ENCODE results near the gene COG3.

COG3 gene

GRCh38 chr13:45527699-45528462 is 63.1 kb downstream of the COG3 start:
- no peaks in the 10 kb centered on the region for H3K79me2 ChIP-seq (ENCODE audit: insufficient read depth, low read length)
- no peaks in the 10 kb centered on the region for H3K9me3 ChIP-seq (ENCODE audit: low read length)
- H3K4me3 ChIP-seq (ENCODE audit: low read depth, low read length, poor library complexity, severe bottlenecking), result no peak overlapping the region
- no peaks in the 10 kb centered on the region for H4K20me1 ChIP-seq (ENCODE audit: insufficient read depth, low read length)
- H3K9ac ChIP-seq (ENCODE audit: low read length), result no peak overlapping the region
- no peaks in the 10 kb centered on the region for H3K9me2 ChIP-seq (ENCODE audit: low read depth, low read length)
- no peaks in the 10 kb centered on the region for H3K27me3 ChIP-seq (ENCODE audit: insufficient read depth, low read length)
- H3F3A ChIP-seq (ENCODE audit: insufficient read depth, low read length), result no peaks in the 10 kb centered on the region
- H2AFZ ChIP-seq (ENCODE audit: low read length), result no peak overlapping the region
- TF ChIP-seq CTCF (IDR thresholded peaks at IDR 0.05; ENCODE audit: low read length), result no peak
- no peak for TF ChIP-seq EZH2 (IDR thresholded peaks at IDR 0.05; ENCODE audit: borderline replicate concordance, low read length)
- H3K4me1 ChIP-seq (ENCODE audit: insufficient read depth, low read length, severe bottlenecking), result no peaks in the 10 kb centered on the region
- no peak overlapping the region for H3K4me2 ChIP-seq (ENCODE audit: low read length)
- H3K27ac ChIP-seq (ENCODE audit: low read depth, low read length, poor library complexity, severe bottlenecking), result no peak overlapping the region
- peaks cover 33% of the 10 kb centered on the region; the same call in 1 of the 2 replicates for H3K36me3 ChIP-seq (ENCODE audit: insufficient read depth, low read length)

- no peak for TF ChIP-seq EZH2 (IDR thresholded peaks at IDR 0.05; ENCODE audit: borderline replicate concordance, low read length)
- no peak for TF ChIP-seq CTCF (IDR thresholded peaks at IDR 0.05; ENCODE audit: low read length)
- H3K27me3 ChIP-seq (ENCODE audit: insufficient read depth, low read length), result no peaks in the 10 kb centered on the region
- no peaks in the 10 kb centered on the region for H3K9me3 ChIP-seq (ENCODE audit: low read length)
- H3F3A ChIP-seq (ENCODE audit: insufficient read depth, low read length), result no peaks in the 10 kb centered on the region
- no peaks in the 10 kb centered on the region for H4K20me1 ChIP-seq (ENCODE audit: insufficient read depth, low read length)
- H3K27ac ChIP-seq (ENCODE audit: low read depth, low read length, poor library complexity, severe bottlenecking), result no peak overlapping the region
- no peak overlapping the region for H3K4me2 ChIP-seq (ENCODE audit: low read length)
- H3K4me1 ChIP-seq (ENCODE audit: insufficient read depth, low read length, severe bottlenecking), result no peaks in the 10 kb centered on the region
- no peak overlapping the region for H3K9ac ChIP-seq (ENCODE audit: low read length)
- H3K9me2 ChIP-seq (ENCODE audit: low read depth, low read length), result no peaks in the 10 kb centered on the region
- H3K36me3 ChIP-seq (ENCODE audit: insufficient read depth, low read length), result peaks cover 47% of the 10 kb centered on the region
- no peaks in the 10 kb centered on the region for H3K79me2 ChIP-seq (ENCODE audit: insufficient read depth, low read length)
- no peak overlapping the region for H2AFZ ChIP-seq (ENCODE audit: low read length)
- no peak overlapping the region for H3K4me3 ChIP-seq (ENCODE audit: low read depth, low read length, poor library complexity, severe bottlenecking)
Measured at GRCh38 chr13:45529758-45530157, 65.0 kb downstream of the COG3 start.

- H3K27ac ChIP-seq (ENCODE audit: low read depth, low read length, poor library complexity, severe bottlenecking), result no peak overlapping the region
- H3F3A ChIP-seq (ENCODE audit: insufficient read depth, low read length), result no peaks in the 10 kb centered on the region
- no peaks in the 10 kb centered on the region for H3K9me2 ChIP-seq (ENCODE audit: low read depth, low read length)
- no peaks in the 10 kb centered on the region for H3K4me1 ChIP-seq (ENCODE audit: insufficient read depth, low read length, severe bottlenecking)
- H3K9me3 ChIP-seq (ENCODE audit: low read length), result no peaks in the 10 kb centered on the region
- H3K9ac ChIP-seq (ENCODE audit: low read length), result no peak overlapping the region
- H3K4me3 ChIP-seq (ENCODE audit: low read depth, low read length, poor library complexity, severe bottlenecking), result no peak overlapping the region
- H3K79me2 ChIP-seq (ENCODE audit: insufficient read depth, low read length), result no peaks in the 10 kb centered on the region
- H4K20me1 ChIP-seq (ENCODE audit: insufficient read depth, low read length), result no peaks in the 10 kb centered on the region
- H3K36me3 ChIP-seq (ENCODE audit: insufficient read depth, low read length), result peaks cover 38% of the 10 kb centered on the region
- H2AFZ ChIP-seq (ENCODE audit: low read length), result no peak overlapping the region
- TF ChIP-seq CTCF (IDR thresholded peaks at IDR 0.05; ENCODE audit: low read length) (no peak), EZH2 (IDR thresholded peaks at IDR 0.05; ENCODE audit: borderline replicate concordance, low read length) (no peak)
- H3K27me3 ChIP-seq (ENCODE audit: insufficient read depth, low read length), result no peaks in the 10 kb centered on the region
- H3K4me2 ChIP-seq (ENCODE audit: low read length), result no peak overlapping the region
Measured at GRCh38 chr13:45534604-45535003, 69.9 kb downstream of the COG3 start.

Data from OCI-LY1 (cell line).